ENCODE results near the gene ENDOV.

GRCh38 chr17:80409626-80410025 lies 5.3 kb upstream of the ENDOV start:
- TF ChIP-seq CTCF (IDR thresholded peaks at IDR 0.05) (no peak), POLR2AphosphoS5 (IDR thresholded peaks at IDR 0.05; ENCODE audit: insufficient read depth in 1 of 2, low read depth in 1 of 2) (no peak)
